HCT116 (cell line): ENCODE measurements around the gene MKI67. TPM values are rescaled to one million over a fixed set of nuclear protein-coding genes. Genes with fewer than 3 reads are reported as not detected.

Experiments used
- ATAC-seq: fragments of 200-7000 bp; cut with Tn5 transposase; 2 replicates; pipeline ENCODE4 v1.9.1; 2020; ENCODE audit warnings: mild to moderate bottlenecking, moderate library complexity
- BruUV-seq: library from RNA; stranded (reverse); fragments of 400-500 nt; replicated peaks from 2 replicates; lab custom pipeline; 2021; lab: Mats Ljungman, UMichigan
- CTCF ChIA-PET: fragments of 300-600 bp; sonication (Branson Sonifier 250); formaldehyde crosslinking; loops from one replicate; lab custom pipeline; 2021; ENCODE audit warnings: antibody characterized with exemption; lab: Charles Lee
- POLR2A ChIA-PET: fragments of 300-600, 350-600 bp; sonication (Branson Sonifier 250); formaldehyde crosslinking; loops from one replicate; lab custom pipeline; 2021; ENCODE audit warnings: antibody characterized with exemption; lab: Charles Lee
- RAD21 ChIA-PET, 2 experiments: fragments of 300-600 bp; sonication (Branson Sonifier 250); formaldehyde crosslinking; loops; one replicate each; lab custom pipeline; 2023; ENCODE audit warnings: low total read pairs in 2 of 2; ENCODE audit not compliant: uncharacterized antibody in 2 of 2, unreplicated experiment in 2 of 2, low non-redundant PET in 1 of 2; lab: Charles Lee
- DNase-seq: peaks from one replicate; pipeline ENCODE4 v3.0.0-alpha.2; 2010; ENCODE audit warnings: low read depth, low spot score
- H2AFZ ChIP-seq: fragments of 200-600 bp; shearing (Covaris generic), sonication (generic); 2 replicates; pipeline ENCODE4 v1.6.1; 2017; ENCODE audit warnings: low read depth, mixed run types, mixed read lengths, antibody characterized with exemption, low read length; ENCODE audit not compliant: poor library complexity, severe bottlenecking
- H3K27ac ChIP-seq: 2 replicates; pipeline ENCODE4 v1.5.1; 2012; ENCODE audit warnings: low read depth, low read length
- H3K27me3 ChIP-seq: fragments of 200-600 bp; sonication (generic); 2 replicates; pipeline ENCODE4 v1.6.1; 2016; ENCODE audit warnings: mixed run types, low read length, mixed read lengths; ENCODE audit not compliant: insufficient read depth
- H3K36me3 ChIP-seq, 2 experiments: fragments of 200-500 bp in 1 of 2; fragments of 200-600 bp in 1 of 2; sonication (Bioruptor generic) in 1 of 2; sonication (generic) in 1 of 2; 2 replicates each; pipeline versions ENCODE4 v1.5.1 to v1.6.1; 2014 to 2016; ENCODE audit warnings: low read length in 2 of 2, inconsistent platforms in 1 of 2, mixed read lengths in 1 of 2, mixed run types in 1 of 2; ENCODE audit not compliant: insufficient read depth in 2 of 2, control insufficient read depth in 1 of 2
- H3K4me1 ChIP-seq, 2 experiments: fragments of 200-600 bp in 1 of 2; sonication (generic) in 1 of 2; 2 replicates each; pipeline versions ENCODE4 v1.5.1 to v1.6.1; 2012 to 2017; ENCODE audit warnings: low read length in 2 of 2, inconsistent platforms in 1 of 2, mild to moderate bottlenecking in 1 of 2, mixed read lengths in 1 of 2, mixed run types in 1 of 2, moderate library complexity in 1 of 2; ENCODE audit not compliant: insufficient read depth in 2 of 2, control insufficient read depth in 1 of 2
- H3K4me2 ChIP-seq: fragments of 200-600 bp; sonication (generic); 2 replicates; pipeline ENCODE4 v1.6.1; 2017; ENCODE audit warnings: mixed run types, low read length, mixed read lengths
- H3K4me3 ChIP-seq, 2 experiments: fragments of 200-600 bp in 1 of 2; sonication (generic) in 1 of 2; replicated peaks in 1 of 2; 2 replicates each; pipeline ENCODE4 v1.5.1; 2011 to 2016; ENCODE audit warnings: low read length in 2 of 2, control low read depth in 1 of 2, low read depth in 1 of 2, mild to moderate bottlenecking in 1 of 2, mixed read lengths in 1 of 2, mixed run types in 1 of 2
- H3K79me2 ChIP-seq: fragments of 200-600 bp; sonication (generic); 2 replicates; pipeline ENCODE4 v1.6.1; 2017; ENCODE audit warnings: mild to moderate bottlenecking, mixed run types, low read length, moderate library complexity, mixed read lengths; ENCODE audit not compliant: insufficient read depth
- H3K9ac ChIP-seq: fragments of 200-600 bp; sonication (generic); 2 replicates; pipeline ENCODE4 v1.6.1; 2016; ENCODE audit warnings: low read length, mixed read lengths
- H3K9me2 ChIP-seq: fragments of 200-600 bp; sonication (generic), shearing (Covaris generic); 2 replicates; pipeline ENCODE4 v1.6.1; 2017; ENCODE audit warnings: mixed run types, mild to moderate bottlenecking, moderate library complexity; ENCODE audit not compliant: insufficient read depth
- H3K9me3 ChIP-seq, 2 experiments: fragments of 200-500 bp in 1 of 2; fragments of 200-600 bp in 1 of 2; sonication (Bioruptor generic) in 1 of 2; sonication (generic) in 1 of 2; 2 replicates each; pipeline ENCODE4 v1.6.1; 2014 to 2017; ENCODE audit warnings: low read length in 2 of 2, mixed read lengths in 2 of 2, inconsistent platforms in 1 of 2, low read depth in 1 of 2, mild to moderate bottlenecking in 1 of 2, mixed run types in 1 of 2, moderate library complexity in 1 of 2; ENCODE audit not compliant: control insufficient read depth in 1 of 2, insufficient read depth in 1 of 2
- H4K20me1 ChIP-seq: fragments of 200-600 bp; sonication (generic), shearing (Covaris generic); 2 replicates; pipeline ENCODE4 v1.6.1; 2017; ENCODE audit warnings: mixed run types, mild to moderate bottlenecking, moderate library complexity; ENCODE audit not compliant: insufficient read depth
- CEBPB ChIP-seq: IDR thresholded peaks from 2 replicates; pipeline ENCODE4 v1.6.1; 2012; ENCODE audit warnings: low read depth
- EGR1 ChIP-seq: IDR thresholded peaks from 2 replicates; pipeline ENCODE4 v1.6.1; 2012; ENCODE audit warnings: low read depth
- ELF1 ChIP-seq: IDR thresholded peaks from 2 replicates; pipeline ENCODE4 v1.6.1; 2012; ENCODE audit warnings: low read depth, borderline replicate concordance
- EZH2 ChIP-seq: fragments of 200-600 bp; sonication (generic); IDR thresholded peaks from 2 replicates; pipeline ENCODE4 v1.6.1; 2017; ENCODE audit warnings: antibody characterized with exemption, mixed run types
- EZH2phosphoT487 ChIP-seq: fragments of 200-600 bp; IDR thresholded peaks from 2 replicates; pipeline ENCODE4 v1.6.1; 2018; ENCODE audit warnings: antibody characterized with exemption, borderline replicate concordance
- FOSL1 ChIP-seq: IDR thresholded peaks from 2 replicates; pipeline ENCODE4 v1.6.1; 2012; ENCODE audit warnings: low read depth
- JUND ChIP-seq: IDR thresholded peaks from 2 replicates; pipeline ENCODE4 v1.6.1; 2012
- POLR2A ChIP-seq: IDR thresholded peaks from 2 replicates; pipeline ENCODE4 v1.7.0; 2011; ENCODE audit warnings: borderline replicate concordance; ENCODE audit not compliant: insufficient read depth, insufficient read length; ENCODE audit errors: extremely low read depth
- POLR2AphosphoS5 ChIP-seq: IDR thresholded peaks from 2 replicates; pipeline ENCODE4 v1.6.1; 2011; ENCODE audit warnings: mild to moderate bottlenecking, low read depth, low read length, moderate library complexity
- RAD21 ChIP-seq: IDR thresholded peaks from 2 replicates; pipeline ENCODE4 v1.6.1; 2012; ENCODE audit warnings: low read depth, mild to moderate bottlenecking
- SIN3A ChIP-seq: IDR thresholded peaks from 2 replicates; pipeline ENCODE4 v1.6.1; 2012; ENCODE audit warnings: low read depth
- SP1 ChIP-seq: IDR thresholded peaks from 2 replicates; pipeline ENCODE4 v1.6.1; 2012; ENCODE audit warnings: low read depth
- TCF7L2 ChIP-seq: IDR thresholded peaks from 2 replicates; pipeline ENCODE4 v1.7.0; 2011; ENCODE audit warnings: borderline replicate concordance, inconsistent platforms; ENCODE audit not compliant: insufficient read depth, insufficient read length; ENCODE audit errors: extremely low read depth
- ZFX ChIP-seq: fragments of 450-650 bp; IDR thresholded peaks from 2 replicates; pipeline ENCODE4 v1.6.1; 2017
- ZNF274 ChIP-seq: fragments of 200-500 bp; sonication (Bioruptor generic); IDR thresholded peaks from 2 replicates; pipeline ENCODE4 v1.6.1; 2014; ENCODE audit warnings: mild to moderate bottlenecking, low read depth, low read length, inconsistent platforms
- intact Hi-C: fragments of 100-400 bp; cut with micrococcal nuclease; formaldehyde crosslinking; loops from 2 replicates; pipeline ENCODE4 v1.10.0; 2022
- total RNA-seq: library from RNA; stranded (reverse); gene quantifications from one replicate; pipeline ENCODE4 v1.2.1, GENCODE V29; 2021; ENCODE audit not compliant: unreplicated experiment
- TF ChIP-seq, protein P1 (sequence below): IDR thresholded peaks from 2 replicates; pipeline ENCODE4 v1.6.1; 2011; ENCODE audit warnings: mild to moderate bottlenecking, low read length, moderate library complexity; ENCODE audit not compliant: insufficient replicate concordance; ENCODE audit errors: extremely low read depth
- TF ChIP-seq, protein P2 (sequence below): IDR thresholded peaks from 2 replicates; pipeline ENCODE4 v1.6.1; 2012
- TF ChIP-seq, protein P3 (sequence below): IDR thresholded peaks from 2 replicates; pipeline ENCODE4 v1.6.1; 2012
- TF ChIP-seq, protein P4 (sequence below), 3 experiments: fragments of 200-600 bp in 1 of 3; sonication (generic) in 1 of 3; IDR thresholded peaks in 2 of 3; conservative IDR thresholded peaks in 1 of 3; 2 replicates each; pipeline ENCODE4 v1.5.1; 2012 to 2017; ENCODE audit warnings: low read depth in 2 of 3, low read length in 2 of 3, antibody characterized with exemption in 1 of 3, borderline replicate concordance in 1 of 3, control low read depth in 1 of 3, mild to moderate bottlenecking in 1 of 3, mixed read lengths in 1 of 3, mixed run types in 1 of 3, moderate library complexity in 1 of 3; ENCODE audit not compliant: insufficient read depth in 1 of 3

MKI67 gene
- total RNA-seq, 1 experiment from 2014 or later: 202 TPM

DNA sequence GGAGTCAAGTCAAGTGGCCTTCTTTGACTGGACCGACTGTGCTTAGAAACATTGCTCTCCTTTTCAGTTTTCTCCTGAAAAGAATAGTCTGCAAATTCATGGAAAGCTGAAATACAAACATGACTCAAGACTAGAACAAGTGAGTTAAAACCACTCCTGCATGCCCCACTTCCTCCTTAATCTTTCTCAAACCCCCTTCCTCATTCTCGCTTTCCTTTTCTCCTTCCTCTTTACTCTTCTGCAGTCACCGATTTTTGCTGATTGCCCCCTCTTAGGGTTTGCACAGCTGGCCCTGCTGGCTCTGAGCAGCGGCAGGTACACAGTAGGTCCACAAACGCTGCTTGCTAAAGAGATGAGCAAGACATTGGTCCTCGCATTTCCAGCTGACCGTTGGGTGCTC lies 34.8 kb upstream of the MKI67 start (continued):
- TF ChIP-seq CEBPB (no peak), POLR2A (no peak), EZH2 (no peak), FOSL1 (no peak)
- TF ChIP-seq, protein P1, sequence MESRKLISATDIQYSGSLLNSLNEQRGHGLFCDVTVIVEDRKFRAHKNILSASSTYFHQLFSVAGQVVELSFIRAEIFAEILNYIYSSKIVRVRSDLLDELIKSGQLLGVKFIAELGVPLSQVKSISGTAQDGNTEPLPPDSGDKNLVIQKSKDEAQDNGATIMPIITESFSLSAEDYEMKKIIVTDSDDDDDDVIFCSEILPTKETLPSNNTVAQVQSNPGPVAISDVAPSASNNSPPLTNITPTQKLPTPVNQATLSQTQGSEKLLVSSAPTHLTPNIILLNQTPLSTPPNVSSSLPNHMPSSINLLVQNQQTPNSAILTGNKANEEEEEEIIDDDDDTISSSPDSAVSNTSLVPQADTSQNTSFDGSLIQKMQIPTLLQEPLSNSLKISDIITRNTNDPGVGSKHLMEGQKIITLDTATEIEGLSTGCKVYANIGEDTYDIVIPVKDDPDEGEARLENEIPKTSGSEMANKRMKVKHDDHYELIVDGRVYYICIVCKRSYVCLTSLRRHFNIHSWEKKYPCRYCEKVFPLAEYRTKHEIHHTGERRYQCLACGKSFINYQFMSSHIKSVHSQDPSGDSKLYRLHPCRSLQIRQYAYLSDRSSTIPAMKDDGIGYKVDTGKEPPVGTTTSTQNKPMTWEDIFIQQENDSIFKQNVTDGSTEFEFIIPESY: no peak
- TF ChIP-seq, protein P2, sequence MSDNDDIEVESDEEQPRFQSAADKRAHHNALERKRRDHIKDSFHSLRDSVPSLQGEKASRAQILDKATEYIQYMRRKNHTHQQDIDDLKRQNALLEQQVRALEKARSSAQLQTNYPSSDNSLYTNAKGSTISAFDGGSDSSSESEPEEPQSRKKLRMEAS: no peak

DNA sequence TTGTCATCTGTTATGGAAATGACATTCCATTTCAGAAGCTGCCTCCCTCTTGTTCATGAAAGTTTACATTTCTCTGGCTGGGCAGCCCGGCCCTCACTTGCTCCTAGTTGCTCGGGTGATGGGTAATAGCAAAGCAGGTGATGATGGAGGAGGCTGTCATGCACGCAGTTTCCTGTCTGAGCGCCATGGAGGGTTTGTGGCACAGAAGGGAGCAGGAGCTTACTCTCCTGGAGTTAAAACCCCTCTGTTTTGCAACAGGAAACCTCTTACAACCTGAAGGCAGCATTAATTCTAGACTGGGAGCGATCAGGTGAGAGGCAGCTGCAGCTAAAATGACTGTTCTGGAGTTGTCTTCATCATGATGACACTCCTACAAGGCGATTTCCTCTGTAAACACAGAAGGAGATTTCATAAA lies 34.1 kb upstream of the MKI67 start:
- H4K20me1 ChIP-seq: no peaks in the 10 kb centered on the region
- no peak overlapping the region for H3K9ac ChIP-seq
- no peaks in the 10 kb centered on the region for H3K36me3 ChIP-seq
- no peak for ATAC-seq
- H3K4me2 ChIP-seq: no peak overlapping the region
- H3K9me2 ChIP-seq: no peaks in the 10 kb centered on the region
- H3K27me3 ChIP-seq: peaks cover 13% of the 10 kb centered on the region
- H2AFZ ChIP-seq: no peak overlapping the region
- intact Hi-C loops: no loop called here
- peaks cover 0 to 5% of the 10 kb centered on the region in 2 experiments; a peak in 1 of 4 replicates for H3K4me1 ChIP-seq
- ChIA-PET CTCF (interaction anchor here (1.0 to 1.4 kb wide), 2 partner anchors 18 to 52 kb away, joined by 3 read pairs; no protein-coding TSS in a partner anchor), POLR2A (no interaction called here), RAD21 (no interaction called here)
- H3K4me3 ChIP-seq: no peak overlapping the region
- H3K9me3 ChIP-seq: no peaks in the 10 kb centered on the region
- DNase-seq: no peak
- H3K79me2 ChIP-seq: no peaks in the 10 kb centered on the region
- no peak overlapping the region for H3K27ac ChIP-seq
- no TSS peak for BruUV-seq
- TF ChIP-seq JUND (no peak), EGR1 (no peak), ZFX (no peak), TCF7L2 (no peak), ELF1 (no peak), RAD21 (no peak), SP1 (no peak), EZH2 (no peak), FOSL1 (no peak), POLR2AphosphoS5 (no peak), EZH2phosphoT487 (no peak), ZNF274 (no peak), SIN3A (no peak)
- TF ChIP-seq, protein P1: no peak
- TF ChIP-seq, protein P3, sequence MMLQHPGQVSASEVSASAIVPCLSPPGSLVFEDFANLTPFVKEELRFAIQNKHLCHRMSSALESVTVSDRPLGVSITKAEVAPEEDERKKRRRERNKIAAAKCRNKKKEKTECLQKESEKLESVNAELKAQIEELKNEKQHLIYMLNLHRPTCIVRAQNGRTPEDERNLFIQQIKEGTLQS: no peak
- TF ChIP-seq, protein P2: no peak
- TF ChIP-seq, protein P4, sequence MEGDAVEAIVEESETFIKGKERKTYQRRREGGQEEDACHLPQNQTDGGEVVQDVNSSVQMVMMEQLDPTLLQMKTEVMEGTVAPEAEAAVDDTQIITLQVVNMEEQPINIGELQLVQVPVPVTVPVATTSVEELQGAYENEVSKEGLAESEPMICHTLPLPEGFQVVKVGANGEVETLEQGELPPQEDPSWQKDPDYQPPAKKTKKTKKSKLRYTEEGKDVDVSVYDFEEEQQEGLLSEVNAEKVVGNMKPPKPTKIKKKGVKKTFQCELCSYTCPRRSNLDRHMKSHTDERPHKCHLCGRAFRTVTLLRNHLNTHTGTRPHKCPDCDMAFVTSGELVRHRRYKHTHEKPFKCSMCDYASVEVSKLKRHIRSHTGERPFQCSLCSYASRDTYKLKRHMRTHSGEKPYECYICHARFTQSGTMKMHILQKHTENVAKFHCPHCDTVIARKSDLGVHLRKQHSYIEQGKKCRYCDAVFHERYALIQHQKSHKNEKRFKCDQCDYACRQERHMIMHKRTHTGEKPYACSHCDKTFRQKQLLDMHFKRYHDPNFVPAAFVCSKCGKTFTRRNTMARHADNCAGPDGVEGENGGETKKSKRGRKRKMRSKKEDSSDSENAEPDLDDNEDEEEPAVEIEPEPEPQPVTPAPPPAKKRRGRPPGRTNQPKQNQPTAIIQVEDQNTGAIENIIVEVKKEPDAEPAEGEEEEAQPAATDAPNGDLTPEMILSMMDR (IDR thresholded peaks at IDR 0.05 in 2 of 3, conservative IDR thresholded peaks at IDR 0.05 in 1 of 3; ENCODE audit: borderline replicate concordance in 1 of 3, insufficient read depth in 1 of 3, low read depth in 2 of 3, low read length in 2 of 3): no peak
